Epithelial cell of prostate (primary cell): ENCODE measurements around the gene SHFL.
A peak's percentile ranks its signal among the peaks of the same experiment; 100 is the strongest.

Source experiments
- DNase-seq: peaks from one replicate; pipeline ENCODE4 v3.0.0-alpha.2; 2011; ENCODE audit warnings: low read depth, low spot score
- H3K27ac ChIP-seq: fragments of 450-650 bp; 2 replicates; pipeline ENCODE4 v1.5.1; 2017; ENCODE audit warnings: mild to moderate bottlenecking

The SHFL gene

DNA sequence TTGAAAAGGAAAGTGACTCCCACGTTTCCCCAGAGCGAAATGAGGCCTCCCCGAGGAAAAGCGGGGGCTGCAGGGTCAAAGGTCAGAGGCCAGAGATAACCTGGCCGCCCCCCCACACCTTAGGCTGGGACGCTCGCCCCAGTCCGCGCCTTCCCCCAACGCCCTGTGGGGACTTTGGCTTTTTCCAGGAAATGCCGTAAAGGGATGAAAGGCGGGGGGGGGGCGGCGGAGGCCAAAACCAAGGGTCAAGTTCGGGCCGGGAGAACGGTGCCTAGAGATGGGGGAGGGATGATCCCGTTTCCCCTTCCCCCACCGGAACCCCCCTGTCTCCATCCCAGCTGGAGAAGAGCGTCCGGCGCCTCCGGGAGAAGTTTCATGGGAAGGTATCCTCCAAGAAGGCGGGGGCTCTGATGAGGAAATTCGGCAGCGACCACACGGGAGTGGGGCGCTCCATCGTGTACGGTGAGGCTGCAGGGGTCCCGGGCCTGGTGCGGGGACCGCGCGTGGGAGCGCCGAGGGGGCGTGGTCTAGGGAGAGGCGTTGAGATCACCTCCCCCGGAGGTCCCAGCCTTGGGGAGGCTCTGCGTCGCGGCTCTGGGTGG, 575 bp downstream of the SHFL start:
- no peak overlapping the region for H3K27ac ChIP-seq
- DNase-seq = no peak

DNA sequence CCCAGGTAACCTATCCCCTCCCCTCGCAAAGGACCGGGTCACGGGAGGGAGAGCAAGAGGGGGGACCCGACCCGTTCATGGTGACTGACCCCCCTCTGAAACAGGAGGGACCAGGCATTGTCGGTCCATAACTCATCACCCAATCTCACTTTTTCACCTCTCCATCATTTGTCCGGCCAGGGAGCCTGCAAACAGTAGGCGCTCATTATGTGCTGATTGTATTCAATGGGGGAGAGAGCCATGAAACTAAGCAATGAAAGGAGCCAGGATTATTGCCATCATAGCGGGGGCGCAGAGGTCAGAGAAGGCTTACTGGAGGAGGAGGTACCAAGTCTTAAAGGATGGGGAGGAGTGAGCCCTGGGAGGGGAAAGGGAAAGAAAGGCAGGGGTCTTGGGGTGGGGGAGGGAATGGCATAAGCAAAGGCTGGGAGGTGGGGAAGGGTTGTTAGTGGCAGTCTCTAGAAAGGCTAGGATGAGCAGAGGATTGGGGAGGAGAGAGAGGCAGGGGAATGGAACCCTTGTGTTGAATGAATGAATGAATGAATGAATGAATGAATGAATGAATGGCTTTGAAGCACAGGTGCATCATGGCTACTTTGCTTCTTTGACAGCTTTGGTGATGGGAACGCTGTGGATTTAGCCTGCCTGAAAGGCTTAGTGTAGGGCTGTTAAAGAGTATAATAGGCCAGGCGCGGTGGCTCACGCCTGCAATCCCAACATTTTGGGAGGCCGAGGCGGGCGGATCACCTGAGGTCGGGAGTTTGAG, 1.4 kb downstream of the SHFL start:
- H3K27ac ChIP-seq = no peak overlapping the region
- DNase-seq = no peak

DNA sequence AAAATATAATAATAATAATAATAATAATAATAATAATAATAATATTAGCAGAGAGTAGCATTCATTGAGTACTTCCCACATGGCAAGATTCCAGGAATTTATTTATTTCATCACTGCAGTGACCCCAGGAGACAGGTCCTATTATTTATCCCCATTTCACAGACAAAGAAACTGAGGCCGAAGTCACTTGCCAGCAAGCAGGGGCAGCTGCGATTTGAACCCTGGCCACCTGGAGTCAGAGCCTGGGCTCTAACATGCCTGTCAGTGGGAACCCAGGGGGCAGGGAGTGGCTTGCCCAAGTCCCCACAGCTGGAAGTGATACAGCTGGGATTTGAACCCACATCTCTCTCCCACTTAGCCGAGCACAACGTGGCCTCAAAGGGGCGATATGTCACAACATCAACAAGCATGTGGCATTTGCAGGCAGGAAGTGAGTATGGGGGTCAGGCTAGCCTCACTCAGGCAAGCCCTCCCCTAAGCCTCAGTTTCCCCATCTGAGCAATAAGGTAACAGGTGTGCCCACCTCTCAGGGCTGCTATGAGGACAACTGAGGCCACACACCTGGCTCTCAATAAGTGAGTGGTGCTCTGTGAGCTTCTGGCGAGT, 2.9 kb downstream of the SHFL start:
- no peak overlapping the region for H3K27ac ChIP-seq
- DNase-seq = no peak

DNA sequence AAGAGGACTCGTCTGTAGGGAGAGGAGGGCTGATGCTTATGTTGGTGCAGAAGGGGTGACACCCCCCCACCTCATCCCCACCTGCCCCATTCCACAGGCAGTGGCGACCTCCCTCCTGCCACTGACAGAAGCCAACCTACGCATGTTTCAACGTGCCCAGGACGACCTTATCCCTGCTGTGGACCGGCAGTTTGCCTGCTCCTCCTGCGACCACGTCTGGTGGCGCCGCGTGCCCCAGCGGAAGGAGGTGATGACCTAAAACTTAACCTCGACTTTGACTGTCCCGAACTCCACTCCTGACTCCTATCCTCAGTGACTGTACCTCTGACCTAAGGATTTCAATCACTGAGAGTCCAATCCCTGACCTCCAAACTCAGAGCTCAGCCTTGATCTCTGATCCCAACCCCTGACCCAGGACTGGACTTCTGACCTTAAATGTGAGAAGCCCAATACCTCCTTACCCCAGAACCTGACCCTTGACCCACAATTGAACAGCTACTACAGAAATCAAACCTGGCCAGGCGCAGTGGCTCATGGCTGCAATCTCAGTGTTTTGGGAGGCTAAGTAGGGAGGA, 3.8 kb downstream of the SHFL start:
- H3K27ac ChIP-seq = no peak overlapping the region

DNA sequence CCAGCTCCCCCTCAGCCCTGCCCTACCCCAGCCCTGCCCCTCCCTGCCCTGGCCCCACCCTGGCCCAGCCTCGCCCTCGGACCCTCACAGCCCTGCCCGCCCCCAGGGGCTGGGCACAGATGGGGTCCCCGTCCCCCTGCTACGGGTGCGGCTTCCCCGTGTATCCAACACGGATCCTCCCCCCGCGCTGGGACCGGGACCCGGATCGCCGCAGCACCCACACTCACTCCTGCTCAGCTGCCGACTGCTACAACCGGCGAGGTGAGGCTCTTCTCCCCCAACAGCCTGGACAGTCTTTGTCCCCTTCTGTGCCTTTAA, 5.2 kb downstream of the SHFL start:
- no peak overlapping the region for H3K27ac ChIP-seq
- DNase-seq = no peak

More for the DNA sequence above, 3.8 kb downstream of the SHFL start:
- DNase-seq = no peak

DNA sequence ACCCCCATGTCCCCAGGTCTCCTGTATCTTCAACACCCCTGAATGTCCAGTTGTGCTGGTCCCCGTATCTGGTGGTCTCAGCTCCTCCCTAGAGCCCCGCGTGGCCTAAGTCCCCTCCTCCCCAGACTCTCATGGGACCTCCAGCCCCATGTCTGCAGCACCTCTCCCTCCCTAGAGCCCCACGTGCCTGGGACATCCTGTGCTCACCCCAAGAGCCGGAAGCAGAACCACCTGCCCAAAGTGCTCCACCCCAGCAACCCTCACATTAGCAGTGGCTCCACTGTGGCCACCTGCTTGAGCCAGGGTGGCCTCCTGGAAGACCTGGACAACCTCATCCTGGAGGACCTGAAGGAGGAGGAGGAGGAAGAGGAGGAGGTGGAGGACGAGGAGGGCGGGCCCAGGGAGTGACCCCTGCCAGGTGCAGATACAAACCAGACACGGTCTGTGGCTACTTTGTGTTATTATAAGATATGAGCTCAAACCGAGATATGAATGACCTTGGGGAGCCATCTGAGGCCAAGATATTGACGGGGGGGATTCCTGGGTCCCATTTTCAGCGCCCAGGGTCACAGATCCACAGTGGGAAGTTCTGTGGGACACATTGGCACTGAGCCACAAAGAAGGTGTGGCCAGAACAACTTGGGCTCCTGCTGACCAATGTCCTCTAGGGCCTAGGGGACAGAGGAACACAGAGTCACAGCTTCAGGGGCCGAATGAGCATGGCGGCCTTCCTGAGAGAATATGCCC, 6.0 kb downstream of the SHFL start:
- H3K27ac ChIP-seq = no peak overlapping the region
- no peak for DNase-seq

DNA sequence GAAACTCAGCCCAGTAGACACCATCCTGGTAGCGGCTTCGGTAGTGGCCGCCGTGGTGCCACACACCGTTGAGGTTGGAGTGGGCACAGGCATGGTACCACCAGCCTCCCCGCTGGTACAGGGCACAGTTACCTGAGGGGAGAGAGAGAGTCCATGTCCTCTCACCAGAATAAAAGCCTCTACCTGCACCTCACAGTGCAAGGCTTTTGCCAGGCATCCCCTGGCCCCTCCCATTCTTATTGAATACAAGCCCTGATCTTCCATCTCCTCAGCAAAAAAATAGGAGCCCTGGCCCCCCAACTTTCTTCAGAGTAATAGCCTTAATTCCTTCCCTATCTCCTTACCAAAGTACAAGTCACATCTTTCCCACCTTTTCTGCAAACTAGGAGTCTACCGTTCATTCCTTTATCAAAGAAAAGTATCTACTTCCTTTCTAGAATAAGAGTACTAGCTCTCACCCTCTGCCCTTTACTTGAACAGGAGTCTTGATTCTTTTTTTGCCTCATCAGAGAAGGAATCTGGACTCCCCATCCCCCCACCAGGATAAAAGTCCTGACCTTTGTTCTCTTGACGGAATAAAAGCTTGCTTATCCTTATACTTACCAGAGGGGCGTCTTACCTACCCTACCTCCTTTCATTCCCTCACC, 6.7 kb downstream of the SHFL start:
- H3K27ac ChIP-seq = no peak overlapping the region
- no peak for DNase-seq

DNA sequence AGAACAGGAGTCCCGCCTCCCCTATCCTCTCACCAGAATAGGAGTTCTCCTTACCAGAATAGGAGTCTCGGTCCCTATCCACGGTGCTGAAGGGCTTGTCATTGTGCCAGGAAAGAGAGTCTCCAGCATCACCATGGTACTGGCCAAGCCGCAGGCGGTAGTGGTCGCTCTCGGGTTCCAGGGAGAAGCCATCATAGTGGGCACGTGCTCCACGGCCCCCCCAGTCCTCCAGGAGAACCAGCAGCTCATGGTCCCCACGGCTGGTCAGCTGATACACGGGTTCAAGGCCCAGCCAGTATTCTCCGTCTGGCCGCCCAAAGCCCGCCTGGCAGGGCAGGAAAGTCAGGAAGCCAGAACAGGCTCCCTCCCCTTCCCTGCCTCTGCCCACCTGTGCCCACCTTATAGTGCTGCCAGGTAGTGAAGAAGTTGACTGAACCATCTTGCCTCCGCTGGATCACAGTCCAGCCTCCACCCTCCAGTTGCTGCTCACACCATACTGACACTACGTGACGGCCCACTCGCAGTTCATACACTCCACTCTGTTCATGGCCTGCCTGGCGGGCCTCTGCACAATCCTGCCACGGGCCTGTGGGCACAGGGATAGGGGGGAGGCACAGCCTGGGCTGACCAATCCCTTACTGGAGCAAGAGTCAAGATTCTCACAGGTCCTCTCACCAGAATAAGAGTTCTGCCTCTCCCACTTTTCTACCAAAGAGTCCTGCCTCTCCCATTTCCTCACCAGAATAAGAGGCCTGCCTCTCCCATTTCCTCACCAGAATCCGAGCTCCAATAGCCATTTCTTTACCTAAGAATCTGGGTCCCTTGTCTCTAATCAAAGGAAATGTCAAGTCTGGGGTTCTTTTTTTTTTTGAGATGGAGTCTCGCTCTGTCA, 7.4 kb downstream of the SHFL start:
- no peak overlapping the region for H3K27ac ChIP-seq
- DNase-seq = no peak

DNA sequence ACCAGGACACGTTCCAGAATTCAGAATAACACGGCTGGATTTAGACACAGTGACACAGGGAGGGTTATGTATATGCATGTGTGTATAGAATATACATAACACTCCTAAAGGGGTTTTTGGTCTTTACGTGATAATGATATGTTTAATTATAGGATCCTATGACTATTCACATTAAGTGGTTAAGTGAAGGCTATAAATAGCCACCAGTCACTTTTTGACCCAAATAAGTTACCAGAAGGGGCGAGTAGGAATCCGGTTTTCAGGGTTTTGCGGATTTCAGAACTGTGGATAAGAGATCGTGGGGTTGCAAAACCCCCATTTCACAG, 9.5 kb downstream of the SHFL start:
- no peak overlapping the region for H3K27ac ChIP-seq
- DNase-seq = no peak

DNA sequence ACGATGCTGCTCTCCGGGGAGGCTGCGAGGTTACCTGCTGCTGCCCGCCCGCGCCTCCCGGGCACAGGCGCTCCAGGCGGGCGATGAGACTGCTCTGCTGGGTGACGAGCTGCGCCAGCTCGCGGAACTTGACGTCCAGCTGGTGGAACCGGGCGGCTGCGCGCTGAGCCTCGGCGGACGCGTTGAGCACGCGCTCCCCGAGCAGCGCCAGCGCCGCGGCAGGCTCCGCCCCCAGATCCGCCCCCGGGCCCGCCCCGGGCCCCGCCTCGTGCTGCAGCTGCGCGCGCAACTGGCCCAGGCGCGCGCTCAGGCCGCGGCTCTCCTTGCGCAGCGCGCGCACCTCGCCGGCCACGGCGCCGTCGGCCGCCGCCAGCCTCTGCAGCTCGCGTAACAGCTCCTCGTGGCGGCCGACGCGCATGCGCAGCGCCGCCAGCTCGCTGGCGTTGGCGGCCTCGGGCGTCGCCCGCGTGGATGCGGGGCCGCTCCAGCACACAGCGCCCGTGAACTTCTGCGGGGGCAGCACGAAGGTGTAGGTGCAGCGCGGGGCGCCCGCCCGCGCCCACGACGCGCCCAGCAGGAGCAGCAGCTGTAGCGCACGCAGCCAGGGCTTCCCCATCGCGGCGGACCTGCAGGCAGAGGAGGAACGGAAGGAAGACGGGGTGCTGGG, 10.0 kb downstream of the SHFL start:
- DNase-seq = peak; percentile 74
- no peak overlapping the region for H3K27ac ChIP-seq

DNA sequence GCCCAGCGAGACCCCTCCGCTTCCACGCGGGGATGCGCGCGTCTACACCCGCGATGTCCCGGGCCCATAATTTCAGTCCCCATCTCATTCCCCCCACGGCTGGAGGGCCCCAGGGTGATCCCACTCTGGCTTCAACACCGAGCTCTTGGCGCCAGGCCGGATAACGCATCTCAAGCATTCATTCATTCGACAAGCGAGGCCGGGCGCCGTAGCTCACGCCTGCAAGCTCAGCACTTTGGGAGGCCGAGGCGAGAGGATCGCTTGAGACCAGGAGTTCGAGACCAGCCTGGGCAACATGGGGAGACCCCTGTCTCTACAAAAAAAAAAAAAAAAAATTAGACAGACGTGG, 10.5 kb downstream of the SHFL start:
- DNase-seq = no peak
- H3K27ac ChIP-seq = no peak overlapping the region

DNA sequence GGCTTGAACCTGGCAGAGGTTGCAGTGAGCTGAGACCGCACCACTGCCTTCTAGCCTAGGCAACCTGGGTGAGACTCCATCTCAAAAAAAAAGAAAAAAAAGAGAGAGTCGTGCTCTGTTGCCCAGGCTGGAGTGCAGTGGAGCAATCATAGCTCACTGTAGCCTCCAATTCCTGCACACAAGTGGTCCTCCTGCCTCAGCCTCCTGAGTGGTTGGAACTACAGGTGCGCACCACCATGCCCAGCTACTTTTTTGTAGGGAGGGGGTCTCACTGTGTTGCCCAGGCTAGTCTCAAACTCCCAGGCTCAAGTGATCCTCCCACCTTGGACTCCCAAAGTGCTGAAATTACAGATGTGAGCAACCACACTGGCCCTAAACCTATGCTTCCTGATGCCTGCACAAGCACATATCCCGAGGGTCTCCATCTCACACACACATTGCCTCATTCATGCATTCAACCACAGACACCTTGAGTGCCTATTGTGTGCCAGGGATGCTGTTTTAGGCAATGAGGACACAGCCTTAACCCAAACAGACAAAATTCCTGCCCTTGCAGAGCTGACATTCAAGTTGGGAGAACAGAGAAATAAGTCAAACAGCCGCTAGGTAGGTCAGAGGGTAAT, 14.2 kb downstream of the SHFL start:
- no peak overlapping the region for H3K27ac ChIP-seq
- DNase-seq = no peak

DNA sequence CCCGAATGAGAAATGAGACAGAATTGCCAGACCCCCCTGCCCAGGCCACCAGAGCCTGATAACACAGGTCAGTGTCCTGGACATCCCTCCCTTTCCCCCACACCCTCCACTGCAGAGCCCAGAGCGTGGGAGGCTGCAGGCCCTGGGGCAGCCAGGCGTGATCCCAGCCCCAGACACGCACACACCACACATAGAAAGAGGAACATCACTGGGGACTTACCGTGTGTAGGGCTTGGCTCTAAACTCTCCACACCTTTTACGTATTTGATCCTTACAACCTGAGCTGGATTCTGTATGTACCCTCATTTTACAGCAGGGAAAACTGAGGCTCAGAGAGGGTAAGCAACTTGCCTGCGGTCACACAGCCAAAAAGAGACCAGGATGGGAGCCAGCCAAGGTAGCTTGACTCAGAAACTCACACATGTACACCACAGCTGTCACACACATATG, 16.7 kb downstream of the SHFL start:
- no peak for DNase-seq
- no peak overlapping the region for H3K27ac ChIP-seq

DNA sequence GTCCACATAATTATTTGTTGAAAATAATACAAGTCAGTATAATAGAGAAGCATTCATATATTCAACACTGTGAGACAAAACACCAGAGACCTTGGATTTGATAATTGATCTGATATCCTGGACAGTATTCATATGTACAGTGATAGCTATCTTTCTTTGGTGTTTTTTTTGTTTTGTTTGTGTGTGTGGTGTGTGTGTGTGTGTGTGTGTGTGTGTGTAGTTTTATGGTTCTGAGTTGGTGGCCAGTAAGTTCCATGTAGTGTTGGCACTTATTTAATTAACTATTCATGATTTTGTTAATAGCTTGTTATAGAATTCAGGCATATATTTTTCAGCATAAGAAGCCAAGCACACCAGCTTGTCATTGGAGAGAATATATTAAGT, 18.0 kb downstream of the SHFL start:
- no peak overlapping the region for H3K27ac ChIP-seq
- DNase-seq = no peak

DNA sequence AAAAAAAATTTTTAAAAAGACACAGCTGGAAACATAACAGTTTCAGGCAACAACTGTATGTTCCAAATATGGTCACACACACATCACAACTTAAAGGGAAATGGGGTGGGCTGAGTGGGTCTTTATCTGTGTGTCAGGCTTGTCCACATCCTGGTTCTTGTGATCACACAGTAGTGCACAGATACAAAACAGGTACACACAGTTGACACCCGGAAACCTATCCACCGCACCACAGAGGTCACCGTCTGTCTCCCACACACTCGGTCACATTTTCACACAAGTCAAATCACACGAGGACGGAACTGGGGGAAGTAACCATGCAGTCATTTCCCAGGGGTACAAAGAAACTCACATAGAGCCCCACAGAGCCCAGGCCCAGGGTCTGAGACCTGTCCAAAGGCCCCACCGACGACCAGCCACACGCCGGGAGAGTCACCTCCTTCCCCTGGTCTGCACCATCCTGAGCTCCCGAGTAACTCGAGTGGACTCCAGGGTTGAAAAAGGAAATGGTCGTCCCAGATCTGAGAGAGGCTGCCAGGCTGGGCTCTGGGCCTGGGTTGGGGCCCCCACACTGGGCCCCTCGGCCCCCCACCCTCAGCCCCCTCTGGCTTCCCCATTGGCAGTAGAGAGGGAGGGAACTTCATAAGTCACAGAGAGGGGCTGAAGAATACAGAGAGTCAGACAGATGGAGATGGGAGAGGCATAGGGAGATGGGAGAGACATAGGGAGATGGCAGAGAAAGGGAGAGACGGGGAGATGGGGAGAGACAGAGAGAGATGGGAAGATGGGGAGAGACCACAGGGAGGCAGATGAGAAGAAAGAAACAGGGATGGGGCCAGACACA, 18.8 kb downstream of the SHFL start:
- no peak for DNase-seq
- H3K27ac ChIP-seq = no peak overlapping the region

DNA sequence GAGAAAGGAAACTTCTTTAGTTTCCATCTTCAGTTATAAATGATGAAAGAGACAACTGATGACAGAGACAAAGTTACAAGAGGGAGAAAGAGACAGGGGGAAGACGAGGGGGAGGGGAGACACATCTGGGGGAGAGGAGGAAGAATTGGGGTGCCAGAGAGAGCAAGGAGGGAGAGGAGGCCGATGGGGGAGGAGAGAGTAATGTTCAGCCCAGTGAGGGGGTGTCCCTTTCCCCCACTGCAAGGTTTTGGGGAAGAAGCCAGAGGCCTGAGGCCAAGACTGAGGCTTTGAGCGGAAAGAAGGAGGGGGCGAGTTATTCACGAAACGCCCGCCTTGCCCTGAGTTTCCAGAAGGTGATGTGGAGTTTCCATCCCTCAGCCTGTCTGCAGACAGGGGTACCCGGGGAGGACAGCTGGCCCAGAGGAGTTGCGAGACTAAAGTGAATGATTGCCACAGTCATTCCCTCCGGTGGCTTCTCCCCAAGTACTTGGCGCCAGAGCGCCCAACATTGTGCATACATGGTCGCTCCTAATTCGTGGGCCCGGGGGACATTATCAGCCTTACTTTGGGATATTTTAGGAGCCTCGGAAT, 19.5 kb downstream of the SHFL start:
- no peak overlapping the region for H3K27ac ChIP-seq
- DNase-seq = no peak
